ENCODE data around the gene ZMIZ2.
"Not testable (repeated sequence)": the region's sequence is repeated elsewhere in the genome, so short reads cannot be mapped to it uniquely, and the experiment has no call there.

Gene ZMIZ2

DNA sequence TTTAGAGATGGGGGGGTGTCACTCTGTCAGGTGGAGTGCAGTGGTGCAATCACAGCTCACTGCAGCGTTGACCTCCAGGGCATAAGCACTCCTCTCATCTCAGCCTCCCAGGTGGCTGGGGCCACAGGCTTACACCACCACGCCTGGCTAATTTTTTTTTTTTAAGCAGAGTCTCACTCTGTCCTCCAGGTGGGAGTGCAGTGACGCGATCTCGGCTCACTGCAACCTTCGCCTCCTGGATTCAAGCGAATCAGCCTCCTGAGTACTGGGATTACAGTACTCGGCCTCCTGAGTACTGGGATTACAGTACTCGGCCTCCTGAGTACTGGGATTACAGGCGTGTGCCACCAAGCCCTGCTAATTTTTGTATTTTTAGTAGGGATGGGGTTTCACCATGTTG is 24.2 kb downstream of the ZMIZ2 start:
- no peak for DNase-seq

- not testable (repeated sequence) for DNase-seq
These were observed 25.8 kb downstream of the ZMIZ2 start for GRCh38 chr7:44774486-44774885.

DNA sequence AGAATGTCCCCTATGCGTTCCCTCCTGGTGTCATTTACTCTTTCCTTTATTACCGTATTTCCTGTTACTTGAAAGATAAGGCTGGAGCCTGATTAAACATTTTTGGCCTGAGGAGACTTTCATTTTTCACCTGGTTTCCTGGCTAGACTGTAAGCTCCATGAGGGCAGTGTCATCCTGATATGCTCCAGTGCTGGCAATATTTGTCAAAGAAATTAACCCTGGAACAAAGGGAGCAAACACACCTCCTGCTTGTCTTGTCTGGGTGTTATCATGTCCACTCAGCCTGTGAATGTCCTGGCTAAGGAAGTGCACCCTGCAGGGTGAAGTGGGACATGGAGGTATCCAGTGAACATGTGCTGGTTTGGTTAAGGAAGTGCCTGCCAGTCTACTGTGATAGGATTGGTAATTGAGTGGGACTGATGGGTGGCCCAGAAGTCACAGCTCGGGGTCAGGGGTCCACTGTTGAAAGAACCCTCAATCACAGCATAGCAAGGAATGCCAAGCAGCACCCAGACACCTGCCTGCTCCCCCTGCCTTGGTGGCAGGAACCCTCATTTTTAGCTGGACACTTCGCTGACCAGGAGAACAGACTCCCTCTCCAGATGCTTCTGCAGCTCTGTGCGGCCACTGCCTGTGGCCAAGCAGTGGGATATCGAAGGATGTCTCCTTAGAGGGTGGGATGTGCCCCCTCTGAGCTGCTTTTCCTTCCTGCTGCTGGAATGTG is 26.9 kb downstream of the ZMIZ2 start:
- DNase-seq = no peak

DNA sequence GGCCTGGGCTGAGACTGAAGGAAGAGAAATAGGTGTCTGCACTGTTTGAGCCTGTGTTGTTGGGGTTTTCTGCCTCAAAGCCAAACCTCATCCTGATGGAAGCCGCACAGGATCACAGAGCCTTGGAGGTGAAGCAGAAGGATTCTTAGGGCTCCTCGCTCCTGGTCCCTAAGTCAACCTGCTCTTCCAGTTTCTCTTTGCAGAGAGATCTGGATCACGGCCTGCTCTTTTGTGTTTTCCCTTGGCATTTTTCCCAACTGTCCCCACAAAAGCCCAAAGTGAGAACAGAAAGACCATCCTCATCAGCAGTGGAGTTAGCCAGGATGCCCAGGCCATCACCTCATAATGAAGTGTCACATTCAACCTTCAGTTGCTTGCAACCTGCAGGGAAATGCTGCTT is 27.6 kb downstream of the ZMIZ2 start:
- DNase-seq = no peak

GRCh38 chr7:44782460-44782859 is 33.8 kb downstream of the ZMIZ2 start:
- no peak for DNase-seq

DNA sequence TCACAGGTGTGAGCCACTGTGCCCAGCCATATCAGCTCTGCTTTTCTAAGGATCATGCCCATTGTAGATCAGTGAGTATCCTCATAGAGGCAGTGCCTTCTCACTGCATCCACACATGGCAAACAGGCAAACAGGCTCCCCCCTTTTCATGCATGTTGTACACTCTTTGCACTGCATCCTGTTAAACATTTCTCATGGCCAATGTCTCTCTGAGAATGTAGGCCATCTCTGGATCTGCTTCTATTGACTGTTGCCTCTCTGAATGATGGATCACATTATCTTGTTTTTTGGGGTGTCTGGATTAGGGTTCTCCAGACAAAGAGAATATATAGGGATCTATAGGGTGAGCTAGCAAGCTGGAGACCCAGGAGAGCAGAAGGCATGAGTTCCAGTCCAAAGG is 34.8 kb downstream of the ZMIZ2 start:
- no peak for DNase-seq

DNA sequence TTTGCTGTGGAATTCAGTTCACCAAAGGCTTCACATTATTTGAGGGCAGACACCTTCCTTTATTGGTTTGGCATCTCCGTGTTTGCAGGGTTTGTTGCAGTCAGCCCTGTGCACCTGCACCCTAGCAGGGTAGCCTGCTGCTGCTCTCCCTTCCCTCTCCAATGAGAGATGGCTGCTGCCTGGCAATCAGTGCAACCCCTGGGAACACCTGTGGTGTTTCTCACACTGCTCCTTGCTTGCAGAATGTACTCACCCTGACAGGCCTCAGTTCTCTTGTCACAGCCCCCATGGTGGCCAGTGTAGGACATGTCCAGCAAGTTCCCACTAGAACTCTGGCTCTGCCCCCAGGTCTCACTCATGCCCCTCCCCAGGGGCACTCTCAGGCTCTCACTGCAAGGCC is 35.7 kb downstream of the ZMIZ2 start:
- DNase-seq = no peak

- DNase-seq = not testable (repeated sequence)
These were observed 36.6 kb downstream of the ZMIZ2 start for GRCh38 chr7:44785218-44785617.

DNA sequence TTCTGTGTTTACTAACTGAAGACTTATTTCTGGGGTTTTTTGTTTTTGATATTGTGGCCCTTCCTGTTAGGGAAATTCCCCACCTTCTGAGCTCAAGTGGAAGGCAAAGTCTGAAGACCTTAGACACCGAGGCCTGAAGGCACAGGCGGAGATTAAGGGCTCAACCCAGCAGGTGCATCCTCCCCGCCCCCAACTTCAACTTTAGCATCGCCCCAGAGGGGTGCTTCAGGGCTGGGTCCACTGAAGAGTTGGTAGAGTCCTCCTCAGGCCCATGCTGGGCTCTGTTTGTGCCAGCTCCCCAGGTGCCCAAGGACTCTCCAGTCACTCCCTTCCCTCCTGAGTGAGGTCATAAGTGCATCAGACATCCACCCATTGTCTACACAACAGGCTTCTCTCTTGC is 38.4 kb downstream of the ZMIZ2 start:
- DNase-seq = no peak

DNA sequence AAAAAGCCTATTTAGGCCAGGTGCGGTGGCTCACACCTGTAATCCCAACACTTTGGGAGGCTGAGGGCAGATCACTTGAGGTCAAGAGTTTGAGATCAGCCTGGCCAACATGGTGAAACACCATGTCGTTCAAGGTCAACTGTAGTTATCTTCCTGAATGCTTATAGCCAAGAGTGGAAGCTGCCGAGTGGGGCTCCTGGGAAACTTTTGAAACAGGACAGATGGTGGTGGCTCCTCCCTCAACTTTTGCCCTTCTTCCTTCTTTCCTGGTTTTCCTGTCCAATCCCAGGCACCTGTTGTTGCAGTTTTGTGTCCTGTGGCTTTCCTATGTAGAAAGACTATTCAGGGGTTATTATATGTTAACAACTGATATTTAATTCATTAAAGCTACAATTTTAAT is 39.1 kb downstream of the ZMIZ2 start:
- DNase-seq = no peak

DNA sequence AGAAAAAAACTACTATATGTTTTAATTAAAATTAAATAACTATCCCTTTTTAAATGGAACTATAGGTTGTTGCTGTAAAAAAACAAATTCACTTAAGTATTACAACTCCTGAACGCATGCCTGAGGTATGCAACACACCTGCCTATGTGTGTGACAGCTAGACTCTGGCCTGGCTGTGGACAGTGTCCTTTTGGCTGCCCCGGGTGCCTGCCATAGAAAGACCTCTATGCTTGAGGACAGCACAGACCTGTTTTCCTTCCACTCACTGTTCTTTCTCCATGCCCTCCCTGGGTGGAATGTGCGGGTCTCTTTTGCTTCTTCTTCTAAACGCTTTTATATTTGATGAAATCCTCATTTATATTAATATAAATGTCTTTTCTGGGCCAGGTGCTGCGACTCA is 41.3 kb downstream of the ZMIZ2 start:
- DNase-seq = no peak

DNA sequence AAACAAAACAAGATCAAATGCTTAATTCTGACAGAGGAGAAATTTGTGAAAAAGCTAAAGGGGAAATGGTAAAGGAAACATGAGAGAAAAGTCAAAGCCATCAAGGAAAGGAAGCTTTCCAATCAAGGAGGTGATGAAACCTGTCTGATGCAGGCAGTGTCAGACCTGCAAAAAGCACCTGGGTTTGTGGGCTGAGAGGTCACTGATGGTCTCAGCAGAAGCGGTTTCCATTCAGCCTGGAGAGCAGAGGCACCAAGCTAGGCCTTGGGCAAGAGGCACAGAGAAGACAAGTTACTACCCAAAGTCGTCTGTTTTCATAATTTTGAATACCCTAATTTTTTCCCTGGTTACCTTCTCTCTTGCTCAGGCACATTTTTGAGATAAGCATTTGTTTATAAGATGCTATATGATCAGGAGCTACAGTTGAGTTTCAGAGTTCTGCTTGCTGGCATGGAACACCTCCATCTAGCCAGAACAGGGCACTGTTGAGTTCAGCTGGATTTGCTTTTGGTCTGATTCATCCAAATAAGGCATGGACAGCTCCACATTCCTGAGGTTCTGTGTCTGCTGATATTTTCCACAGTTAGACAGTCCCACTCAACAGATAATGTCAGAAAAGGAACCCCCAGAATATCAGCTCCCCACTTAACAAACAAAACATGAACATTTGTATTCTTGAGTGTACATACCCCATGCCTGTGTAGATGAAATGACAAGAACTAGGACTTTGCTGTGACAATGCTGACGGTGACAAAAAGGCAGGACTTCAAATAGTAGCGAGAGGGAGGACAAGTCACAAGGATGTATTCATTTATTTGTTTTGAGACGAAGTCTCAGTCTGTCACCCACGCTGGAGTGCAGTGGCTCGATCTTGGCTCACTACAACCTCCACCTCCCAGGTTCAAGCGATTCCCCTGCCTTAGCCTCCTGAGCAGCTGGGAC is 42.9 kb downstream of the ZMIZ2 start:
- no peak for DNase-seq

GRCh38 chr7:44793919-44794318 is 45.3 kb downstream of the ZMIZ2 start:
- DNase-seq = no peak

DNA sequence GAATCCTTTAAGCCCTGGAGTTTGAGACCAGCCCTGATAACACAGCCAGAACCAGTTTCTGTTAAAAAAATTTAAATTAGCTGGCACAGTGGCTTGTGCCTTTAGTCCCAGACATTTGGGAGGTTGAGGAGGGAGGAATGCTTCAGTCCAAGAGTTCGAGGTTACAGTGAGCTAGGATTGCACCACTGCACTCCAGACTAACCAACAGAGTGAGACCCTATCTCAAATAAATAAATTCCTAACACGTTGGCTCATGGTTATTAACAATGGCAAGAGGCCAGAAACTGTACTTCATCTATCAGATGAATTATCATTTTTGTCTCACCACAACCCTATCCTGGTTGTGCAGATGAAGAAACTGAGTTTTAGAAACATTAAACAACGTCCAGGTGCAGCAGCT is 45.7 kb downstream of the ZMIZ2 start:
- DNase-seq = no peak

GRCh38 chr7:44796034-44796503 is 47.4 kb downstream of the ZMIZ2 start:
- DNase-seq = peak; percentile 72

GRCh38 chr7:44796504-44797328 is 48.1 kb downstream of the ZMIZ2 start, which contains the start of gene PPIA:
TSS of gene PPIA (plus strand) at chr7:44796681. CDS start at chr7:44796725, 44 bp downstream.
- DNase-seq = peak; percentile 97

DNA sequence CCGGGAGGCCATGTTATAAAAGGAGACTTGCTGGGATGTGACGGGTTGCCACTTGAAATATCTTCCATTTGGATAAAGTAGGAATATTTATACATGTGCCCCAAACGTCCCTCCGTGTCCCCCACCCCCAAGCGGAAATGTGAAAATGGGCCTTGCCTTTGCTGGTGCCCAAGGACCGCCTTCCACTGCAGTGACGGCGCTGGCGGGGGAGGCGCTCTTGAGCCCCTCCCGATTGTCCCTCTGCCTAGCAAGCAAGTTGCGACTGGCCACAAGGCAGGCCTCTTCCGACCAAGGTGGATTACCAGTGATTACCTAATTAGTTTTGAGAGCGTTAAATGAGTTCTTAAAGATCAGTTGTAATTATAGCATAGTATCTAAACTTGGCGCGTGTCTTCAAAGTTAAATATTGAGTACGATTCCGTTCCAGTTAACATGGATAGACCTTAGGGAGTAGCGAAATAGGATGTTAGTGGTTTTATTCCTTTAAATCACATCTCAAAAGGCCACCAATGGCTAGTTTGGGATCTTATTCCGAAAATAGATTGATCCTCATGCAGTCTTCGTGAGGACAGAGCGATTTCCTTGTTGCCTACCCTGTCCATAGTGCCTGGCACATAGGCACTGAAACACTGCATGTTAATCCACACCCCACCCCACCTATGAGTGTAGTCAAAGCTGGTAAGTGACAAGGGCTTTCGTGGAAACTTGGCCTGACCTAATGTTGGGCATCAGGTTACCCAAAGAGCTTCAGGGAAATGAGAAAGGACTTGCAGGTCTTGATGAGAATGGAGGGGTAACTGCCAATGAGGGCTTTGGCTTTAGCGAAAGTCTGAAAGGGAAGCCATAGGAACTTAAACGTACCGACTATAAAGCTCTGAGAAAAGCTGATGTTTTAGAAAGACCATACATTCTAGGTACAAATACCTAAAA is 48.9 kb downstream of the ZMIZ2 start:
- peak; percentile 91 for DNase-seq

DNA sequence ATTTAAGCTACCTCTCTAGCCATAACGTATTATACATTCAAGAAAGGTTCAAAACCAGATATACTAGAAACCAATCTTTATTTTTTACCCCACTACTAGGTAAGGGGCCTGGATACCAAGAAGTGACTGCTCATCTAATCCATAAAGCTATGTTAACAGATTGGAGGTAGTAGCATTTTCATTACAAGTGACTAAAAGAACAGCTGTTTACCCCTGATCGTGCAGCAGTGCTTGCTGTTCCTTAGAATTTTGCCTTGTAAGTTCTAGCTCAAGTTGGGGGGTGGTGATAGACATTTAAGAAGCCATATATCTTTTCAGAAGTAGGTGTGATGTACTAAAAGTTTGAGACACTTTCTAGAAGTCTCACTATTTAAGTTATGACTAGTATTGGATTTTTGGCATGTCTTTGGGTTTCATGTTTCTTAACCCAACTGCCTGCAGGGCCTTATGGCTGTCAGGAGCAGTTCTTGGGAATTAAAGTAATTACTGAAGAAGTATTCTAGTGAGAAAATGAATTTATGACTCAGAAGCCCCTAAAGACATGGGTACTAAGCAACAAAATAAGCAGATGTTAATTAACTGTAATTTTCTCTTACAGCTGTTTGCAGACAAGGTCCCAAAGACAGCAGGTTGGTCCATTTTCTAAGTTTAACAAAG is 50.1 kb downstream of the ZMIZ2 start:
- DNase-seq = no peak

GRCh38 chr7:44799939-44800338 is 51.3 kb downstream of the ZMIZ2 start:
- DNase-seq = no peak

- DNase-seq = no peak
These were observed 53.2 kb downstream of the ZMIZ2 start for GRCh38 chr7:44801890-44802289.

- DNase-seq = no peak
These were observed 53.9 kb downstream of the ZMIZ2 start for GRCh38 chr7:44802418-44803025.

Measured in hematopoietic multipotent progenitor cell treated with erythropoietin and hydrocortisone succinate and interleukin-3 and kit ligand, for 8 days (in vitro differentiated cells).